Activated naive CD4-positive, alpha-beta T cell treated with anti-CD3 and anti-CD28 coated beads for 36 hours (primary cell): ENCODE measurements around the gene NR1H3. TPM values are rescaled to one million over a fixed set of nuclear protein-coding genes. Genes with fewer than 3 reads are reported as not detected.
"Not testable (repeated sequence)": the region's sequence is repeated elsewhere in the genome, so short reads cannot be mapped to it uniquely, and the experiment has no call there.

Source experiments
- CTCF ChIA-PET: fragments of 350-600 bp; sonication (Branson Sonifier 250); formaldehyde crosslinking; loops from one replicate; lab custom pipeline; 2021; ENCODE audit warnings: antibody characterized with exemption; lab: Charles Lee
- DNase-seq: peaks from one replicate; pipeline ENCODE4 v3.0.0-alpha.2; 2020
- H3K27ac Mint-ChIP-seq: one replicate; pipeline ENCODE4 v1.8.0; 2021; ENCODE audit warnings: mild to moderate bottlenecking, mixed read lengths
- H3K27me3 Mint-ChIP-seq: one replicate; pipeline ENCODE4 v1.8.0; 2021; ENCODE audit warnings: low read depth, mixed read lengths
- H3K36me3 Mint-ChIP-seq: one replicate; pipeline ENCODE4 v1.8.0; 2021; ENCODE audit warnings: low read depth, mixed read lengths
- H3K4me1 Mint-ChIP-seq: one replicate; pipeline ENCODE4 v1.8.0; 2021; ENCODE audit warnings: low read depth, mixed read lengths
- H3K4me3 Mint-ChIP-seq: one replicate; pipeline ENCODE4 v1.8.0; 2021; ENCODE audit warnings: mild to moderate bottlenecking, moderate library complexity, mixed read lengths
- H3K9me3 Mint-ChIP-seq: one replicate; pipeline ENCODE4 v1.8.0; 2021; ENCODE audit warnings: mixed read lengths
- intact Hi-C: fragments of 100-400 bp; cut with micrococcal nuclease; formaldehyde crosslinking; loops from one replicate; pipeline ENCODE4 v1.15.1; 2023
- total RNA-seq, 2 experiments: library from RNA; stranded (reverse); gene quantifications; one replicate each; pipeline ENCODE4 v1.2.3, GENCODE V29; 2021

The NR1H3 gene
- total RNA-seq, 2 experiments from 2014 or later: 10.4 to 11.3 TPM

DNA sequence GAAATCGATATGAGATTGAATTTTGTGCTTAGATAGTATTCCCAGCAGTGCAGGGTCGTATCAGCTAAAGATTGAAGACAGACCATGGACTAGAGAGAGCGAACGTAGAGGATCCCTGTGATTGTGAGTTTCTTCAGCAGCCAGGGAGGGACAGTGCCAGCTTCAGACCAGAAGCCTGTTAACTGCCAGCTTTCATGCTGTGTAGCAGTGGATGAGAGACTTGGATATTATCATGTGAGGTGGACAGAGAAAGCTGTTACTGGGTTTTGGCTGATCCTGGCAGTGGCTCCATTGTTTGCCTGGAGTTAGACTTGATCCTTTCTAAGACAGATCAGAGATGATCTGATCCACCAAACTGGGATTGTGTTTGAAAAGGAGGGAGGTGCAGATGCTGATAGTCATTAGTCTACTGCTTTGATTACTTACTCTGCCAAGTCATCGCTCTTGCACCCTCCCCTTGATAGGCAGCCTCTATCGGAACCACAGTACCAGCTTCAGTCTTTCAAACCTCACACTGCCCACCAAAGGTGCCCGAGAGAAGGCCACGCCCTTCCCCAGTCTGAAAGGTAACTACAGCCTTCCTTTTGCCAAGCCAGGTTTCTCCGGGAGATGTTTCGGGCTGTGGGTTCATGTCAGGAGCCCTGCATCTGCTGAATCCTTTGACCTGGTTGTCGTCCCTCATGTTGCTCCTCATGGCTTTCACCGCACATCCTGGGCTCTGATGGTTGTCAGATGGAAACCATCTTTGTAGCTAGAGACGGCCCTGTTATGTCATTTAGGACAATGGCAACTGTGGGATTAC, 28.4 kb downstream of the NR1H3 start:
- no peak for DNase-seq

DNA sequence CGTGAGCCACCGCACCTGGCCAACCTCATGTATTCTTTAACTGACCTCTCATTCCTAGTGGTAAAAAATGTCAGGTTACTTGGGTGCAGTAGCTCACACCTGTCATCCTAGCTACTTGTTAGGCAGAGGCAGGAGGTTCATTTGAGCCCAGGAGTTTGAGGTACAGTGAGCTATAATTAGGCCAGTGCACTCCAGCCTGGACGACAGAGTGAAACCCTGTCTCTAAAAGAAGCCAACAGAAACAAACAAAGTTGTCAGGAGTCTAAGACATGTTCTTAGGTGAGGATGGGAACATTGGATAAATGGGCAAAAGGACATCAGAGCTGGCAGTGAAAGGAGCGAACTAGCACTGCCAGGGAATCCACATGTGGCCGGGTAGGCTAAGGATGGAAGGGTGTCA, 30.3 kb downstream of the NR1H3 start:
- no peak for DNase-seq
- no peak overlapping the region for H3K27ac Mint-ChIP-seq
- H3K27me3 Mint-ChIP-seq: no peaks in the 10 kb centered on the region
- peaks cover 24% of the 10 kb centered on the region for H3K36me3 Mint-ChIP-seq
- no peak overlapping the region for H3K4me3 Mint-ChIP-seq
- no peaks in the 10 kb centered on the region for H3K4me1 Mint-ChIP-seq
- H3K9me3 Mint-ChIP-seq: no peaks in the 10 kb centered on the region
- CTCF ChIA-PET: no interaction called here
- intact Hi-C loops: no loop called here

More for the DNA sequence above, 28.4 kb downstream of the NR1H3 start:
- H3K4me1 Mint-ChIP-seq: no peaks in the 10 kb centered on the region
- CTCF ChIA-PET: no interaction called here
- no peak overlapping the region for H3K4me3 Mint-ChIP-seq
- H3K9me3 Mint-ChIP-seq: no peaks in the 10 kb centered on the region
- H3K27me3 Mint-ChIP-seq: no peaks in the 10 kb centered on the region
- H3K27ac Mint-ChIP-seq: no peak overlapping the region
- intact Hi-C loops: no loop called here
- H3K36me3 Mint-ChIP-seq: peaks cover 31% of the 10 kb centered on the region

DNA sequence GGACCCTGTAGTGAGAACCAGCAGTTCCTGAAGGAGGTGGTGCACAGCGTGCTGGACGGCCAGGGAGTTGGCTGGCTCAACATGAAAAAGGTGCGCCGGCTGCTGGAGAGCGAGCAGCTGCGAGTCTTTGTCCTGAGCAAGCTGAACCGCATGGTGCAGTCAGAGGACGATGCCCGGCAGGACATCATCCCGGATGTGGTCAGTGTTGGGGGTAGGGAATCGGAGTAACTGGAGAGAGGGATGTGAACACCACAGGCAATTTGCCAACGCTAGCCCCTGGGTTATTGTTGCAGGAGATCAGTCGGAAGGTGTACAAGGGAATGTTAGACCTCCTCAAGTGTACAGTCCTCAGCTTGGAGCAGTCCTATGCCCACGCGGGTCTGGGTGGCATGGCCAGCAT, 32.1 kb downstream of the NR1H3 start:
- H3K27ac Mint-ChIP-seq: no peak overlapping the region
- no peaks in the 10 kb centered on the region for H3K27me3 Mint-ChIP-seq
- CTCF ChIA-PET: interaction anchor here (1.7 kb wide), 1 partner anchor 9 kb away, joined by 4 read pairs; no protein-coding TSS in a partner anchor
- DNase-seq: no peak
- no peaks in the 10 kb centered on the region for H3K9me3 Mint-ChIP-seq
- H3K36me3 Mint-ChIP-seq: peaks cover 17% of the 10 kb centered on the region
- no peak overlapping the region for H3K4me3 Mint-ChIP-seq
- intact Hi-C loops: no loop called here
- H3K4me1 Mint-ChIP-seq: no peaks in the 10 kb centered on the region

DNA sequence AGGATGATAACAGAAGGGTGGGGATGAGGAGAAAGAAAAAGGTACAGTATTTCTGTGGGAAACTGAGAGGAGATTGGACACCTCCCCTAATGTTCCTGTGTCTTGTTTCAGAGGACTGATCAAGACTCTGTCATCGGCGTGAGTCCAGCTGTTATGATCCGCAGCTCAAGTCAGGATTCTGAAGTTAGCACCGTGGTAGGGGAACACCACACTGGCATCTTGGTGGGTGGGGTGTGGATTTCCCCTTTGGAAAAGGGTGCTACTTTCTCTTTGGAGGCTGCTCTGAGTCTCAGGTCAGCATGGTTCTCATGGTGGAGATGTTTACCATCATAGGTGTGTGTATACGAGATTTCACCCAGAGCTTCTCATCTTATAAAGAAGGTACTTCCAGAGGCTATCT, 37.6 kb downstream of the NR1H3 start:
- H3K36me3 Mint-ChIP-seq: peaks cover 32% of the 10 kb centered on the region

DNA sequence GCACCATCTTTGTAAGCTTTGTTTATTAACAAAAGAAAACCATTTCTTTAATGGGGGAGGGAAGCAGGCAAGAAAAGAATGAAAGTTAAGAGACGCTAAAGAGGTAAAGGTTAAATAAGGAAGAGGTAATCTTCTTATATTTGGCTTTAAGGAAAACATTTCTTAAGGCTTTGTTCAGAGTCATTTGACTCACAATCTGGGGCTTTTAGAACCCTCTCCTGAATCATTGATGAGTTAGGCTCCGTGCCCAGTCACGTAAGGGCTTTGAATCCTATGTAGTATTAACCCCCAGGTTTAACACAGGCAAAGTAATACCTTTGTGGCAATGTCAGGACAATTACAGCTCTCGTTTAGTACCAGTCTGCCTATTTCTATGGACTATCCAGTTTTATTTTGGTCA, 38.2 kb downstream of the NR1H3 start:
- intact Hi-C loops: no loop called here
- CTCF ChIA-PET: interaction anchor here (0.9 to 2.1 kb wide), 2 partner anchors 25 to 78 kb away, joined by 4 to 5 read pairs; no protein-coding TSS in a partner anchor
- H3K4me1 Mint-ChIP-seq: no peaks in the 10 kb centered on the region
- no peak for DNase-seq
- H3K4me3 Mint-ChIP-seq: no peak overlapping the region
- no peak overlapping the region for H3K27ac Mint-ChIP-seq
- H3K36me3 Mint-ChIP-seq: peaks cover 36% of the 10 kb centered on the region
- no peaks in the 10 kb centered on the region for H3K27me3 Mint-ChIP-seq
- peaks cover 1% of the 10 kb centered on the region for H3K9me3 Mint-ChIP-seq

More for the DNA sequence above, 37.6 kb downstream of the NR1H3 start:
- H3K27ac Mint-ChIP-seq: peak overlapping the region; percentile 28
- no peak overlapping the region for H3K4me3 Mint-ChIP-seq
- no peak for DNase-seq
- H3K27me3 Mint-ChIP-seq: no peaks in the 10 kb centered on the region
- H3K4me1 Mint-ChIP-seq: no peaks in the 10 kb centered on the region
- H3K9me3 Mint-ChIP-seq: no peaks in the 10 kb centered on the region
- CTCF ChIA-PET: interaction anchor here (0.9 to 2.1 kb wide), 2 partner anchors 24 to 79 kb away, joined by 4 to 5 read pairs; no protein-coding TSS in a partner anchor
- intact Hi-C loops: no loop called here

DNA sequence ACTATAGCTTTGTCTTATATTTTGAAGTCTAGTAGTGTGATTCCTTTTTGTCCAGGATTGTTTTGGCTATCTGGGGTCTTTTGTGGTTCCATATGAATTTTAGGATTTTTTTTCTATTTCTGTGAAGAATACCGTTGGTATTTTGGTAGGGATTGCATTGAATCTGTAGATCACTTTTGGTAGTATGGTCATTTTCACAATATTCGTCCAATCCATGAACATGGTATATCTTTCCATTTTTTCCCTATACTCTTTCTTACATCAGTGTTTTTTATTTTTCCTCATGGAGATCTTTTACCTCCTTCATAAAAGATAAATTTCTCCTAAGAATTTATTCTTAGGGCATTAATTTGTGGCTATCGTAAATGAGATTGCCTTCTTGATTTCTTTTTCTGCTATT, 41.3 kb downstream of the NR1H3 start:
- CTCF ChIA-PET: interaction anchor here (0.6 kb wide), 1 partner anchor 52 kb away, joined by 3 read pairs; no protein-coding TSS in a partner anchor
- no peak for DNase-seq
- no peak overlapping the region for H3K27ac Mint-ChIP-seq

DNA sequence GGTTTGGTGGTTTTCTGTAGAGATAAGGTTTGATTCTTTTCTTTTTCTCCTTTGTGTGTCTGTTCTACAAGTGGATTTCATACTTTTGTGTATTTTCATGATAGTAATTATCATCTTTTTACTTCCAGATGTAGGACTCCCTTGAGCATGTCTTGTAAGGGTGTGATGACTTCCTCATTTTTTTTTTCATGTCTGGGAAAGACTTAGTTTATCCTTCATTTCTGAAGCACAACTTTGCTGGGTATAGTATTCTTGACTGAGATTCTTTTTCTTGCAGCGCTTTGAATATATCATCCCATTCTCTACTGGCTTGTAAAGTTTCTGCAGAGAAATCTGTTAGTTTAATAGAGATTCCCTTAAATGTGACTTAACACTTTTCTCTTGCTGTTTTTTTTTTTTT, 45.1 kb downstream of the NR1H3 start:
- Mint-ChIP-seq H3K4me1 (peaks cover 11% of the 10 kb centered on the region), H3K27ac (peak overlapping the region; percentile 57), H3K27me3 (no peaks in the 10 kb centered on the region), H3K36me3 (peaks cover 66% of the 10 kb centered on the region), H3K4me3 (no peak overlapping the region), H3K9me3 (peaks cover 7% of the 10 kb centered on the region)
- CTCF ChIA-PET: no interaction called here
- intact Hi-C loops: no loop called here
- no peak for DNase-seq

More for the DNA sequence above, 41.3 kb downstream of the NR1H3 start:
- H3K4me1 Mint-ChIP-seq: peaks cover 8% of the 10 kb centered on the region
- H3K4me3 Mint-ChIP-seq: no peak overlapping the region
- H3K36me3 Mint-ChIP-seq: peaks cover 62% of the 10 kb centered on the region
- H3K9me3 Mint-ChIP-seq: peaks cover 7% of the 10 kb centered on the region
- intact Hi-C loops: no loop called here
- H3K27me3 Mint-ChIP-seq: no peaks in the 10 kb centered on the region

DNA sequence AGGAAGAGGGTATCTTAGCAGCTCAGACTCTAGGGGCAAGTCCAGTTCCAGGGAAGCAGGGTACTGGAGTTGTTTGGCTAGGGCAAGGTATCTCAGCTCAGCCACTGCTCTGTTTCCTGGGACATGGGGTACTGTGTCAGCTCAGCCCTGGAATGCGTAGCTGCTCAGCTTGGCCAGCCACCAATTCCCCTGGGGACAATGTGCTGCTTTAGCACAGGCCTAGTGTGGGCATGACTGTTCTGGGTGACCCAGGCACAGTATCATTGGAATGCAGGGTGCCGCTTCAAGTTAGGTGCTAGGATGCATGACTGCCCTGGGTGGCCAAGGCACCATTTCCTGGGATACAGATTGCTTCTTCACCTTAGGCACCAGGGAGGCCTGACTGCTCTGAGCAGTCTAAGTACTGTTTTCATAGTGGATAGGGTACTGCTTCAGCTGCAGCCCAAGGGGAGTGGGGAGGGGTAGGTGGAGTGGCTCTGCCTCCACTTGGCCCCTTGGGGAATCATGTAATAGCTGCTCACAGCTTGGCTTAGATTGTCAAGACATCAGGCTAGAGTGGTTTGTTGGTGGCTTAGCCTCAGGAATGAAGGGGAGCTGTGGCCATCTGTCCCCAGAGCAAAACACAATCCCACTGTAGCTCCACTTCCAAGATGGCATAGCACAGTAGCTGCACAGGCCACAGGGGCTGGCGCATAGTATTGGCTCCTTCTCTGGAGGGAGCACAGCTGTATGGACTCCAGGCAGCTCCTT, 48.1 kb downstream of the NR1H3 start:
- no peaks in the 10 kb centered on the region for H3K27me3 Mint-ChIP-seq
- H3K4me3 Mint-ChIP-seq: no peak overlapping the region
- H3K9me3 Mint-ChIP-seq: peaks cover 6% of the 10 kb centered on the region
- CTCF ChIA-PET: interaction anchor here (0.6 kb wide), 2 partner anchors 91 to 261 kb away, joined by 3 to 5 read pairs; no protein-coding TSS in a partner anchor
- peaks cover 11% of the 10 kb centered on the region for H3K4me1 Mint-ChIP-seq
- intact Hi-C loops: no loop called here
- DNase-seq: no peak
- peaks cover 46% of the 10 kb centered on the region for H3K36me3 Mint-ChIP-seq
- no peak overlapping the region for H3K27ac Mint-ChIP-seq

DNA sequence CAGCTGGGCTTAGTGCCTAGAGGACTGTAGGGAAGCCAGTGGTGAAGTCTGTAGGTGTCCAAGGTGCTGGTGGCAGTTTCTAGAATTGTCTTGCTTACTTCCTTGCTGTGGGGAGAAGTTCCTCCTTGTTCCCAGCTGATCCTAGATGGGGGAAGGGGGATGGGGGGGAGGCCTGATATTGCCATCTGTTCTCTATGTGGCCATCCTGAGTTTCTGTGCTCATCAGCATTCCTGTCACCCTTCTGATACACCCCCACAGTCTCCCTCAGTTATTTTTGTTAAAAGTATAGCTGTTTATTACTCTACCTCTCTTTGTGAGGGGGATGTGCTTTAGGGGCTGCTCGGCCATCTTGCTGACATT, 48.7 kb downstream of the NR1H3 start:
- Mint-ChIP-seq H3K4me3 (no peak overlapping the region), H3K27me3 (no peaks in the 10 kb centered on the region), H3K9me3 (peaks cover 6% of the 10 kb centered on the region), H3K27ac (no peak overlapping the region), H3K4me1 (peaks cover 11% of the 10 kb centered on the region), H3K36me3 (peaks cover 43% of the 10 kb centered on the region)
- CTCF ChIA-PET: interaction anchor here (0.6 kb wide), 2 partner anchors 91 to 260 kb away, joined by 3 to 5 read pairs; no protein-coding TSS in a partner anchor
- intact Hi-C loops: no loop called here
- DNase-seq: no peak

DNA sequence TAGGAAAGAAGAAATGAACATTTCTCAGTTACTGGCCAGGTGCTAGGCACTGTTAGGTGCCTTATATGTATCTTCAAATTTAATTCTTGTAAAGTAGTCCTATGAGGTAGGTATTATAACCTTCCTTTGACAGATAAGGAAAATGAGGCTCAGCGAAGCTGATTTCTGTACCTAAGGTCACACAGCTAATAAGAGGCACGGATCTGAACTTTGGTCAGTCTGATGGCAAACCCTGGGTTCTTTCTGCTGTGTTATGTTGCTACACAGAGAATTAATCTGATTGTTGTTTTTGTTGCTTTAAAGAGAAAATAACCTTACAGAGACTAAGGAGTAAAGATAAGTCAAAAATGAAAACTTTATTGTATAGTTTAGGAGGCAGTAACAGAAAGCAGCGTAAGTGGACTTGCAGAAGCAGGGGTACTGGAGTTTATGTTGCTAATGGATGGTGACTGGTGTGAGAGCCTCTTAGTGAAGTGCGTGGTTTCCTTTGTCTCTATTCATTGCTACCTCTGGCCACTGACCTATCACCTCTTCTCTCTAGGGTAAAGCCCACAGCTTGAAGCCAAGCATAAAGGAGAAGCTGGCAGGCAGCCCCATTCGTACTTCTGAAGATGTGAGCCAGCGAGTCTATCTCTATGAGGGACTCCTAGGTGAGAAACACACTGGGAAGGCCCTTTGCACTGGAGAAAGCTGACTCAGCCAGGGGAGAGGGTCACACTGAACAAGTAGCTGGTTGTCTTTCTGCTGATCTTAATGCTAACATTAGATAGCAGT, 50.4 kb downstream of the NR1H3 start:
- H3K36me3 Mint-ChIP-seq: peaks cover 32% of the 10 kb centered on the region
- H3K4me1 Mint-ChIP-seq: peaks cover 5% of the 10 kb centered on the region
- CTCF ChIA-PET: no interaction called here
- H3K4me3 Mint-ChIP-seq: no peak overlapping the region
- no peak for DNase-seq
- intact Hi-C loops: no loop called here
- no peaks in the 10 kb centered on the region for H3K9me3 Mint-ChIP-seq
- no peak overlapping the region for H3K27ac Mint-ChIP-seq
- no peaks in the 10 kb centered on the region for H3K27me3 Mint-ChIP-seq

DNA sequence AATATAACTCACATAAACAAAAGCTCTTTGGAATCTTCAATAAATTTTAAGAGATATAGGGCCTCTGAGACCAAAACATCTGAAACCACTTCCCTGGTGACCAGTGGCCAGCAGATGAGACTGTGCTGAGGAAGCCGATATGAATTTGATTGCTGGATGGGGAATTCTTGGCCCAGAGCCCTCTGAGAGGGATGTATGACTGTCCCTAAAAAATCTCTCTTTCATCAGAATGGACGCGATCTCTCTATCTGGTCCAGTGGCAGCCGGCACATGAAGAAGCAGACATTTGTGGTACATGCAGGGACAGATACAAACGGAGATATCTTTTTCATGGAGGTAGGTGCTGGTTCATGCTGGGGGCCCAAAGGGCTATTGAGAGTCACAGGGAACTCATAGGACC, 57.2 kb downstream of the NR1H3 start:
- Mint-ChIP-seq H3K27ac (no peak overlapping the region), H3K9me3 (no peaks in the 10 kb centered on the region), H3K4me1 (peaks cover 4% of the 10 kb centered on the region), H3K4me3 (no peak overlapping the region), H3K27me3 (no peaks in the 10 kb centered on the region), H3K36me3 (peaks cover 21% of the 10 kb centered on the region)
- CTCF ChIA-PET: no interaction called here
- no peak for DNase-seq
- intact Hi-C loops: no loop called here

DNA sequence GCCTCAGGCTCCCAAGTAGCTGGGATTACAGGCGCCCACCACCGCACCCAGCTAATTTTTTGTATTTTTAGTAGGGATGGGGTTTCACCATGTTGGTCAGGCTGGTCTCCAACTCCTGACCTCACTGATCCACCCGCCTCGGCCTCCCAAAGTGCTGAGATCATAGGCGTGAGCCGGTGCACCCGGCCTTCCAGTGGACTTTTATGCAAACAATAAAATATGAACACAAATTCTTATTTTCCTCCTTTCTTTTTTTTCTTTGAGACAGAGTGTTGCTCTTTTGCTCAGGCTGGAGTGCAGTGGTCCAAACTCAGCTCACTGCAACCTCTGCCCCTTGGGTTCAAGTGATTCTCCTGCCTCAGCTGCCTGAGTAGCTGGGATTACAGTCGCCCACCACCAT, 58.7 kb downstream of the NR1H3 start:
- peaks cover 20% of the 10 kb centered on the region for H3K36me3 Mint-ChIP-seq
- H3K4me1 Mint-ChIP-seq, DNase-seq, H3K27me3 Mint-ChIP-seq, H3K4me3 Mint-ChIP-seq, intact Hi-C loops, H3K9me3 Mint-ChIP-seq, H3K27ac Mint-ChIP-seq: not testable (repeated sequence)
- CTCF ChIA-PET: interaction anchor here (1.3 kb wide), 1 partner anchor 12 kb away, joined by 3 read pairs; no protein-coding TSS in a partner anchor
